Measurements from ENCODE around the gene TIAM2. TPM values are rescaled to one million over a fixed set of nuclear protein-coding genes. Genes with fewer than 3 reads are reported as not detected.

Gene TIAM2
- total and polyA plus RNA-seq, 12 donors, result 4.3 to 22.5 (median 11.8) TPM

GRCh38 chr6:154969796-154970195, 25.3 kb upstream of the TIAM2 start:
- Histone ChIP-seq H3K4me1 (no peaks in the 10 kb centered on the region), H3K36me3 (peaks cover 0 to under 1% (median 0%) of the 10 kb centered on the region in 9 donors), H3K9me3 (no peaks in the 10 kb centered on the region), H3K4me3 (no peak overlapping the region), H3K27ac (no peak overlapping the region), H3K27me3 (no peaks in the 10 kb centered on the region)
- WGBS, 2 donors, result 67 to 74% methylated on average over 5 of the region's 5 CpGs
- intact Hi-C loops (cut with DNase I), result no loop called here
- DNase-seq (no peak), ATAC-seq (no peak)
- TF ChIP-seq CTCF (IDR thresholded peaks at IDR 0.05), result no peak

- intact Hi-C loops (cut with DNase I), result no loop called here
- no peak for ATAC-seq
- Histone ChIP-seq H3K36me3 (no peaks in the 10 kb centered on the region), H3K27ac (no peak overlapping the region), H3K27me3 (no peaks in the 10 kb centered on the region), H3K4me3 (no peak overlapping the region), H3K9me3 (no peaks in the 10 kb centered on the region), H3K4me1 (no peaks in the 10 kb centered on the region)
- 88% methylated on average over 11 of the region's 11 CpGs for WGBS, 2 donors
- TF ChIP-seq CTCF (IDR thresholded peaks at IDR 0.05), result peak in 1 of 9 donors; percentile 12
- DNase-seq, result no peak
Measured at GRCh38 chr6:154974485-154975149, 20.5 kb upstream of the TIAM2 start.

- Histone ChIP-seq H3K4me1 (no peaks in the 10 kb centered on the region), H3K4me3 (no peak overlapping the region), H3K36me3 (no peaks in the 10 kb centered on the region), H3K27me3 (no peaks in the 10 kb centered on the region), H3K9me3 (no peaks in the 10 kb centered on the region), H3K27ac (no peak overlapping the region)
- no peak for DNase-seq
- intact Hi-C loops (cut with DNase I), result no loop called here
- TF ChIP-seq CTCF (IDR thresholded peaks at IDR 0.05), result no peak
- 94 to 96% methylated on average over 5 of the region's 5 CpGs for WGBS, 2 donors
- no peak for ATAC-seq
Measured at GRCh38 chr6:154977588-154977987, 17.5 kb upstream of the TIAM2 start.

GRCh38 chr6:154980273-154981078, 14.6 kb upstream of the TIAM2 start:
- DNase-seq, result no peak
- WGBS, 2 donors, result 97% methylated on average over 8 of the region's 8 CpGs
- Histone ChIP-seq H3K27ac (no peak overlapping the region), H3K4me1 (no peaks in the 10 kb centered on the region), H3K9me3 (no peaks in the 10 kb centered on the region), H3K36me3 (no peaks in the 10 kb centered on the region), H3K27me3 (no peaks in the 10 kb centered on the region), H3K4me3 (no peak overlapping the region)
- intact Hi-C loops (cut with DNase I), result no loop called here
- no peak for TF ChIP-seq CTCF (IDR thresholded peaks at IDR 0.05)
- ATAC-seq, result no peak
